T1000 (cell line): Measurements from ENCODE around the gene KCND3.
"Not testable (repeated sequence)": the region's sequence is repeated elsewhere in the genome, so short reads cannot be mapped to it uniquely, and the experiment has no call there.

ENCODE experiments used
- DNase-seq: peaks from one replicate; lab custom pipeline; 2025; ENCODE audit warnings: mixed read lengths; lab: John Stamatoyannopoulos, UW

KCND3 gene

GRCh38 chr1:111814305-111814628 is 175.2 kb downstream of the KCND3 start:
- no peak for DNase-seq

GRCh38 chr1:111813440-111814304 is 175.8 kb downstream of the KCND3 start:
- no peak for DNase-seq

GRCh38 chr1:111812306-111812705 is 177.2 kb downstream of the KCND3 start:
- DNase-seq = no peak

- DNase-seq = no peak
These were observed 177.6 kb downstream of the KCND3 start for GRCh38 chr1:111811891-111812290.

- DNase-seq = no peak
These were observed 184.2 kb downstream of the KCND3 start for GRCh38 chr1:111805251-111805650.

GRCh38 chr1:111804776-111805175 is 184.7 kb downstream of the KCND3 start:
- DNase-seq = no peak

- no peak for DNase-seq
These were observed 185.5 kb downstream of the KCND3 start for GRCh38 chr1:111803951-111804350.

- no peak for DNase-seq
These were observed 186.5 kb downstream of the KCND3 start for GRCh38 chr1:111802984-111803383.

- no peak for DNase-seq
These were observed 187.4 kb downstream of the KCND3 start for GRCh38 chr1:111802110-111802509.

GRCh38 chr1:111801071-111801850 is 188.2 kb downstream of the KCND3 start:
- DNase-seq = no peak

GRCh38 chr1:111799722-111800121 is 189.7 kb downstream of the KCND3 start:
- DNase-seq = not testable (repeated sequence)

- no peak for DNase-seq
These were observed 190.9 kb downstream of the KCND3 start for GRCh38 chr1:111798580-111798979.

GRCh38 chr1:111795401-111795800 is 194.1 kb downstream of the KCND3 start:
- DNase-seq = no peak

GRCh38 chr1:111793923-111794322 is 195.5 kb downstream of the KCND3 start:
- no peak for DNase-seq

GRCh38 chr1:111792249-111792648 is 197.2 kb downstream of the KCND3 start:
- DNase-seq = no peak

- DNase-seq = no peak
These were observed 197.7 kb downstream of the KCND3 start for GRCh38 chr1:111791776-111792175.

GRCh38 chr1:111789666-111790316 is 199.7 kb downstream of the KCND3 start:
- DNase-seq = no peak

- no peak for DNase-seq
These were observed 200.3 kb downstream of the KCND3 start for GRCh38 chr1:111789142-111789541.

- DNase-seq = no peak
These were observed 202.7 kb downstream of the KCND3 start for GRCh38 chr1:111786669-111787207.

GRCh38 chr1:111784273-111784901 is 205.1 kb downstream of the KCND3 start:
- no peak for DNase-seq

- DNase-seq = no peak
These were observed 209.9 kb downstream of the KCND3 start for GRCh38 chr1:111779546-111779945.

GRCh38 chr1:111778541-111779051 is 210.9 kb downstream of the KCND3 start:
- no peak for DNase-seq
